HepG2 (cell line): ENCODE measurements around the gene CDK13. TPM values are rescaled to one million over a fixed set of nuclear protein-coding genes. Genes with fewer than 3 reads are reported as not detected.

ENCODE experiments used
- ATAC-seq: fragments of 200-7000 bp; cut with Tn5 transposase; 3 replicates; pipeline ENCODE4 v1.9.1; 2020; ENCODE audit warnings: mild to moderate bottlenecking, moderate library complexity
- BruUV-seq: library from RNA; stranded (reverse); fragments of 400-500 nt; replicated peaks from 2 replicates; lab custom pipeline; 2021; lab: Mats Ljungman, UMichigan
- CTCF ChIA-PET: fragments of 300-600 bp; formaldehyde crosslinking; extraction: SDS; loops from one replicate; lab custom pipeline; 2021; ENCODE audit warnings: low total read pairs, inconsistent platforms, low intra/inter-chr PET ratio; lab: Yijun Ruan, JAX
- POLR2A ChIA-PET: fragments of 350-600 bp; sonication (Branson Sonifier 250); formaldehyde crosslinking; loops from one replicate; lab custom pipeline; 2020; ENCODE audit warnings: antibody characterized with exemption, inconsistent platforms; lab: Yijun Ruan, JAX
- DNase-seq: peaks from one replicate; pipeline ENCODE4 v3.0.0-alpha.2; 2015; ENCODE audit warnings: low spot score
- FAIRE-seq: peaks from 3 replicates; lab custom pipeline; 2011; peaks lifted over from hg19 to GRCh38; lab: Jason Lieb, UNC
- H2AFZ ChIP-seq: one replicate; pipeline ENCODE4 v1.6.1; 2011; ENCODE audit warnings: low read length, inconsistent platforms
- H3K27ac ChIP-seq: fragments of 300-600 bp; 3 replicates; pipeline ENCODE4 v1.8.0; 2011; ENCODE audit warnings: mixed run types, mild to moderate bottlenecking, mixed read lengths, low read length, inconsistent platforms; ENCODE audit not compliant: insufficient read depth; ENCODE audit errors: extremely low read length
- H3K27me3 ChIP-seq, 2 experiments: fragments of 200-600 bp in 1 of 2; 2 replicates in 1 of 2; 3 replicates in 1 of 2; pipeline versions ENCODE4 v1.6.0 to v1.8.0; 2011; ENCODE audit warnings: low read length in 2 of 2, mild to moderate bottlenecking in 2 of 2, moderate library complexity in 2 of 2, inconsistent platforms in 1 of 2; ENCODE audit not compliant: insufficient read depth in 2 of 2, control insufficient read depth in 1 of 2
- H3K36me3 ChIP-seq, 2 experiments: fragments of 200-600 bp in 1 of 2; replicated peaks in 1 of 2; 2 replicates in 1 of 2; 3 replicates in 1 of 2; pipeline versions ENCODE4 v1.5.1 to v1.8.0; 2011; ENCODE audit warnings: low read length in 2 of 2, inconsistent platforms in 1 of 2; ENCODE audit not compliant: insufficient read depth in 2 of 2, control insufficient read depth in 1 of 2
- H3K4me1 ChIP-seq: 2 replicates; pipeline ENCODE4 v1.5.1; 2012; ENCODE audit warnings: low read length, inconsistent platforms; ENCODE audit not compliant: insufficient read depth
- H3K4me2 ChIP-seq: 2 replicates; pipeline ENCODE4 v1.6.0; 2011; ENCODE audit warnings: low read depth, low read length, inconsistent platforms
- H3K4me3 ChIP-seq, 3 experiments: fragments of 200-600 bp in 1 of 3; sonication (generic), shearing (Covaris generic) in 1 of 3; replicated peaks in 1 of 3; 2 replicates each; pipeline ENCODE4 v1.5.1; 2011 to 2016; ENCODE audit warnings: low read length in 3 of 3, inconsistent platforms in 2 of 3, low read depth in 2 of 3, mild to moderate bottlenecking in 2 of 3, control low read depth in 1 of 3, mixed read lengths in 1 of 3; ENCODE audit not compliant: insufficient read depth in 1 of 3
- H3K79me2 ChIP-seq: one replicate; pipeline ENCODE4 v1.6.1; 2011; ENCODE audit warnings: low read length, inconsistent platforms; ENCODE audit not compliant: insufficient read depth
- H3K9ac ChIP-seq: 2 replicates; pipeline ENCODE4 v1.6.0; 2011; ENCODE audit warnings: mild to moderate bottlenecking, low read depth, low read length, inconsistent platforms; ENCODE audit not compliant: insufficient read depth
- H3K9me3 ChIP-seq: 2 replicates; pipeline ENCODE4 v1.5.1; 2012; ENCODE audit warnings: mild to moderate bottlenecking, low read length
- H4K20me1 ChIP-seq: 2 replicates; pipeline ENCODE4 v1.6.0; 2011; ENCODE audit warnings: inconsistent platforms, mild to moderate bottlenecking, low read length, moderate library complexity; ENCODE audit not compliant: insufficient read depth
- NR3C1 ChIP-seq: sonication (generic); formaldehyde crosslinking; IDR thresholded peaks from 2 replicates; pipeline ENCODE4 v1.4.0; 2020; ENCODE audit warnings: missing genetic modification reagents
- SOX13 ChIP-seq, 3 experiments: fragments of 450-650 bp in 1 of 3; sonication (generic) in 1 of 3; formaldehyde crosslinking in 1 of 3; IDR thresholded peaks in 2 of 3; conservative IDR thresholded peaks in 1 of 3; 2 replicates each; pipeline versions ENCODE4 v1.5.0 to v1.6.1; 2016 to 2020; ENCODE audit warnings: antibody characterized with exemption in 1 of 3, mild to moderate bottlenecking in 1 of 3, missing compliant biosample characterization in 1 of 3, missing genetic modification reagents in 1 of 3, moderate library complexity in 1 of 3
- SOX5 ChIP-seq: IDR thresholded peaks from 2 replicates; pipeline ENCODE4 v1.6.1; 2016; ENCODE audit warnings: borderline replicate concordance
- SOX6 ChIP-seq, 2 experiments: fragments of 450-650 bp in 1 of 2; sonication (generic) in 1 of 2; formaldehyde crosslinking in 1 of 2; IDR thresholded peaks; 2 replicates each; pipeline versions ENCODE4 v1.4.0 to v1.6.1; 2017 to 2020; ENCODE audit warnings: antibody characterized with exemption in 1 of 2, mild to moderate bottlenecking in 1 of 2, missing genetic modification reagents in 1 of 2
- SP1 ChIP-seq, 2 experiments: fragments of 450-650 bp in 1 of 2; sonication (generic) in 1 of 2; formaldehyde crosslinking in 1 of 2; IDR thresholded peaks; 2 replicates each; pipeline versions ENCODE4 v1.4.0 to v1.6.1; 2016 to 2020; ENCODE audit warnings: missing genetic modification reagents in 1 of 2
- TBX3 ChIP-seq: fragments of 450-650 bp; IDR thresholded peaks from 2 replicates; pipeline ENCODE4 v1.6.1; 2017; ENCODE audit warnings: antibody characterized with exemption, mild to moderate bottlenecking, inconsistent platforms, borderline replicate concordance
- ZFP41 ChIP-seq: sonication (generic); formaldehyde crosslinking; IDR thresholded peaks from 2 replicates; pipeline ENCODE4 v1.4.0; 2020; ENCODE audit warnings: mild to moderate bottlenecking, missing genetic modification reagents, borderline replicate concordance
- ZNF614 ChIP-seq: IDR thresholded peaks from 2 replicates; pipeline ENCODE4 v1.6.1; 2018; ENCODE audit warnings: missing biosample characterization, missing genetic modification reagents, inconsistent platforms, borderline replicate concordance
- WGBS: methylation state at CpG from one replicate; pipeline ENCODE4 v1.1.6; 2017; ENCODE audit warnings: low lambda C conversion rate; 5-methylcytosine and 5-hydroxymethylcytosine counted together
- in situ Hi-C: cut with HindIII; loops from 2 replicates; pipeline ENCODE4 v1.10.0; 2017; ENCODE audit warnings: low pct_unique_long_range_greater_than_20kb; ENCODE audit not compliant: extremely low pct_ligation_motif_present
- intact Hi-C: fragments of 100-400 bp; cut with micrococcal nuclease; formaldehyde crosslinking; loops from one replicate; pipeline ENCODE4 v1.10.0; 2022; ENCODE audit not compliant: unreplicated experiment
- polyA plus RNA-seq, 8 experiments: library from polyadenylated mRNA; depleted of rRNA in 3 of 8; stranded (reverse) in 7 of 8; unstranded in 1 of 8; fragments of >200 nt; fragmentation: Illumina TruSeq in 4 of 8; extraction: Trizol in 4 of 8; gene quantifications; 2 replicates each; pipeline versions ENCODE4 v1.2.1 to v1.2.3, GENCODE V29; 2011 to 2016; ENCODE audit warnings: low read depth in 4 of 8, missing spikeins in 1 of 8, mixed read lengths in 1 of 8; ENCODE audit not compliant: insufficient read depth in 1 of 8
- total RNA-seq, 5 experiments: library from RNA; depleted of rRNA; stranded (reverse); fragments of >200 nt; fragmentation: Illumina TruSeq; extraction: Trizol; gene quantifications; 2 replicates each; pipeline ENCODE4 v1.2.3, GENCODE V29; 2016; ENCODE audit warnings: low read depth in 1 of 5
- TF ChIP-seq, protein P1 (sequence below): IDR thresholded peaks from 2 replicates; pipeline ENCODE4 v1.6.1; 2016; ENCODE audit warnings: mild to moderate bottlenecking, missing biosample characterization, missing genetic modification reagents
- TF ChIP-seq, protein P2 (sequence below), 2 experiments: IDR thresholded peaks; 2 replicates each; pipeline ENCODE4 v1.6.1; 2011 to 2012; ENCODE audit warnings: low read length in 2 of 2, borderline replicate concordance in 1 of 2, low read depth in 1 of 2, mild to moderate bottlenecking in 1 of 2, moderate library complexity in 1 of 2
- TF ChIP-seq, protein P3 (sequence below), 2 experiments: sonication (generic) in 1 of 2; formaldehyde crosslinking in 1 of 2; IDR thresholded peaks; 2 replicates each; pipeline versions ENCODE4 v1.4.0 to v1.6.1; 2016 to 2020; ENCODE audit warnings: borderline replicate concordance in 1 of 2, low read depth in 1 of 2, mild to moderate bottlenecking in 1 of 2, missing genetic modification reagents in 1 of 2
- TF ChIP-seq, protein P4 (sequence below): sonication (generic); formaldehyde crosslinking; IDR thresholded peaks from 2 replicates; pipeline ENCODE4 v1.4.0; 2020; ENCODE audit warnings: mild to moderate bottlenecking, missing genetic modification reagents

Gene CDK13
- total and polyA plus RNA-seq, 2 of the 13 experiments (the other 11 are each of a cell fraction or from before 2014, with no cell fraction given), result 21.0 to 40.9 TPM

DNA sequence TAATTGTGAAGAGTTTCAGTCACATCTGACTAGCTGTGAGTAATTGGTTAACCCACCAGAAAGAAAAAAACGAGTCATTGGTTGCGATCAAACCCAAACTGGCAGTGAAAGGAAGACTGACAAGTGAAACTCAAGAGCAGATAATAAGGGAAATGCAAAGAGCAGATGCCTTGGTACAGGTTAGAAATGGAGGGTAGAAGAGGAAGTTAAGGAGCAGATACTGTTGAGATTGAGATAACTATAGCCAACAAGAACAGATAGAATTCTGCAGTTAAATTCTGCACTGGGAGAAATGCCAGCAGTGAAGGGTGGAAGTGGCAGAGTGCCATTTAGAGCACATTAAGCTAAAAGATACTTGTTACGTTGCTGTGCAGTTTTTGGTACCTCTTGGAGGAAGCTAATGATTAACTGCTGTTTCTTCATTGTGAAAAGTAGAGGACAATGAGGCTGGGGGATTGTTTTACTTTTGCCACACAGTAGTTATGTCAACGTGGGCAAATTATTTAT lies 65.8 kb downstream of the CDK13 start:
- TF ChIP-seq NR3C1 (CRISPR knock-in tag), result no peak
- TF ChIP-seq, protein P1, sequence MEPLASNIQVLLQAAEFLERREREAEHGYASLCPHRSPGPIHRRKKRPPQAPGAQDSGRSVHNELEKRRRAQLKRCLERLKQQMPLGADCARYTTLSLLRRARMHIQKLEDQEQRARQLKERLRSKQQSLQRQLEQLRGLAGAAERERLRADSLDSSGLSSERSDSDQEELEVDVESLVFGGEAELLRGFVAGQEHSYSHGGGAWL (CRISPR knock-in tag), result no peak
- TF ChIP-seq SP1 (IDR thresholded peaks at IDR 0.05), result no peak
- TF ChIP-seq SP1 (CRISPR knock-in tag; IDR thresholded peaks at IDR 0.05), result no peak
- no peak for TF ChIP-seq TBX3
- TF ChIP-seq ZFP41, result no peak
- TF ChIP-seq, protein P2, sequence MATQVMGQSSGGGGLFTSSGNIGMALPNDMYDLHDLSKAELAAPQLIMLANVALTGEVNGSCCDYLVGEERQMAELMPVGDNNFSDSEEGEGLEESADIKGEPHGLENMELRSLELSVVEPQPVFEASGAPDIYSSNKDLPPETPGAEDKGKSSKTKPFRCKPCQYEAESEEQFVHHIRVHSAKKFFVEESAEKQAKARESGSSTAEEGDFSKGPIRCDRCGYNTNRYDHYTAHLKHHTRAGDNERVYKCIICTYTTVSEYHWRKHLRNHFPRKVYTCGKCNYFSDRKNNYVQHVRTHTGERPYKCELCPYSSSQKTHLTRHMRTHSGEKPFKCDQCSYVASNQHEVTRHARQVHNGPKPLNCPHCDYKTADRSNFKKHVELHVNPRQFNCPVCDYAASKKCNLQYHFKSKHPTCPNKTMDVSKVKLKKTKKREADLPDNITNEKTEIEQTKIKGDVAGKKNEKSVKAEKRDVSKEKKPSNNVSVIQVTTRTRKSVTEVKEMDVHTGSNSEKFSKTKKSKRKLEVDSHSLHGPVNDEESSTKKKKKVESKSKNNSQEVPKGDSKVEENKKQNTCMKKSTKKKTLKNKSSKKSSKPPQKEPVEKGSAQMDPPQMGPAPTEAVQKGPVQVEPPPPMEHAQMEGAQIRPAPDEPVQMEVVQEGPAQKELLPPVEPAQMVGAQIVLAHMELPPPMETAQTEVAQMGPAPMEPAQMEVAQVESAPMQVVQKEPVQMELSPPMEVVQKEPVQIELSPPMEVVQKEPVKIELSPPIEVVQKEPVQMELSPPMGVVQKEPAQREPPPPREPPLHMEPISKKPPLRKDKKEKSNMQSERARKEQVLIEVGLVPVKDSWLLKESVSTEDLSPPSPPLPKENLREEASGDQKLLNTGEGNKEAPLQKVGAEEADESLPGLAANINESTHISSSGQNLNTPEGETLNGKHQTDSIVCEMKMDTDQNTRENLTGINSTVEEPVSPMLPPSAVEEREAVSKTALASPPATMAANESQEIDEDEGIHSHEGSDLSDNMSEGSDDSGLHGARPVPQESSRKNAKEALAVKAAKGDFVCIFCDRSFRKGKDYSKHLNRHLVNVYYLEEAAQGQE (IDR thresholded peaks at IDR 0.05; ENCODE audit: borderline replicate concordance in 1 of 2, low read depth in 1 of 2, low read length in 2 of 2), result no peak
- 0 out of 2 replicates have a peak, but pooled peaks have one; percentile 24 for TF ChIP-seq SOX5
- TF ChIP-seq, protein P3, sequence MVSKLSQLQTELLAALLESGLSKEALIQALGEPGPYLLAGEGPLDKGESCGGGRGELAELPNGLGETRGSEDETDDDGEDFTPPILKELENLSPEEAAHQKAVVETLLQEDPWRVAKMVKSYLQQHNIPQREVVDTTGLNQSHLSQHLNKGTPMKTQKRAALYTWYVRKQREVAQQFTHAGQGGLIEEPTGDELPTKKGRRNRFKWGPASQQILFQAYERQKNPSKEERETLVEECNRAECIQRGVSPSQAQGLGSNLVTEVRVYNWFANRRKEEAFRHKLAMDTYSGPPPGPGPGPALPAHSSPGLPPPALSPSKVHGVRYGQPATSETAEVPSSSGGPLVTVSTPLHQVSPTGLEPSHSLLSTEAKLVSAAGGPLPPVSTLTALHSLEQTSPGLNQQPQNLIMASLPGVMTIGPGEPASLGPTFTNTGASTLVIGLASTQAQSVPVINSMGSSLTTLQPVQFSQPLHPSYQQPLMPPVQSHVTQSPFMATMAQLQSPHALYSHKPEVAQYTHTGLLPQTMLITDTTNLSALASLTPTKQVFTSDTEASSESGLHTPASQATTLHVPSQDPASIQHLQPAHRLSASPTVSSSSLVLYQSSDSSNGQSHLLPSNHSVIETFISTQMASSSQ (IDR thresholded peaks at IDR 0.05; ENCODE audit: low read depth), result 0 out of 2 replicates have a peak, but pooled peaks have one; percentile 13
- TF ChIP-seq, protein P3 (CRISPR knock-in tag; IDR thresholded peaks at IDR 0.05; ENCODE audit: borderline replicate concordance), result no peak
- no peak for TF ChIP-seq SOX6 (IDR thresholded peaks at IDR 0.05)
- TF ChIP-seq SOX6 (CRISPR knock-in tag; IDR thresholded peaks at IDR 0.05), result peak; percentile 21; the same call in 1 of the 2 replicates
- no peak for TF ChIP-seq ZNF614
- no peak for TF ChIP-seq SOX13 (IDR thresholded peaks at IDR 0.05)
- TF ChIP-seq SOX13 (CRISPR knock-in tag; conservative IDR thresholded peaks at IDR 0.05 in 1 of 2, IDR thresholded peaks at IDR 0.05 in 1 of 2), result peak in 1 of 2 experiments; percentile 52; a peak in 1 of 4 replicates
- TF ChIP-seq, protein P4, sequence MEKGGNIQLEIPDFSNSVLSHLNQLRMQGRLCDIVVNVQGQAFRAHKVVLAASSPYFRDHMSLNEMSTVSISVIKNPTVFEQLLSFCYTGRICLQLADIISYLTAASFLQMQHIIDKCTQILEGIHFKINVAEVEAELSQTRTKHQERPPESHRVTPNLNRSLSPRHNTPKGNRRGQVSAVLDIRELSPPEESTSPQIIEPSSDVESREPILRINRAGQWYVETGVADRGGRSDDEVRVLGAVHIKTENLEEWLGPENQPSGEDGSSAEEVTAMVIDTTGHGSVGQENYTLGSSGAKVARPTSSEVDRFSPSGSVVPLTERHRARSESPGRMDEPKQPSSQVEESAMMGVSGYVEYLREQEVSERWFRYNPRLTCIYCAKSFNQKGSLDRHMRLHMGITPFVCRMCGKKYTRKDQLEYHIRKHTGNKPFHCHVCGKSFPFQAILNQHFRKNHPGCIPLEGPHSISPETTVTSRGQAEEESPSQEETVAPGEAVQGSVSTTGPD (CRISPR knock-in tag), result no peak
- no peaks in the 10 kb centered on the region for H3K9me3 ChIP-seq
- no peak overlapping the region for H2AFZ ChIP-seq
- no peak overlapping the region for H3K27ac ChIP-seq
- peak; percentile 37 for FAIRE-seq
- peak; percentile 49; the same call in 2 of the 3 replicates for ATAC-seq
- no peaks in the 10 kb centered on the region for H3K79me2 ChIP-seq
- no TSS peak for BruUV-seq
- H3K4me1 ChIP-seq, result peaks cover 16% of the 10 kb centered on the region
- in situ Hi-C loops (no loop called here), intact Hi-C loops (loop anchor here (1.0 kb wide), 1 partner anchor 120 kb away; no protein-coding TSS in a partner anchor)
- WGBS, result 52% methylated on average over 4 of the region's 4 CpGs
- no peak overlapping the region for H3K4me3 ChIP-seq
- H3K4me2 ChIP-seq, result no peak overlapping the region
- ChIA-PET CTCF (no interaction called here), POLR2A (no interaction called here)
- peaks cover 1 to 9% of the 10 kb centered on the region in 2 experiments; a peak in 3 of 5 replicates for H3K36me3 ChIP-seq
- H4K20me1 ChIP-seq, result no peaks in the 10 kb centered on the region
- peak; percentile 14 for DNase-seq
- H3K27me3 ChIP-seq, result no peaks in the 10 kb centered on the region
- H3K9ac ChIP-seq, result no peak overlapping the region
